Fibroblast of lung (primary cell): ENCODE results near the gene RPS21. TPM values are rescaled to one million over a fixed set of nuclear protein-coding genes. Genes with fewer than 3 reads are reported as not detected.

Experiments
- DNase-seq, 2 donors: peaks; one replicate each; pipeline versions ENCODE4 v3.0.0 to v3.0.0-alpha.2; 2010; ENCODE audit warnings: low read depth in 2 of 2
- H2AFZ ChIP-seq: 2 replicates; pipeline ENCODE4 v1.5.1; 2012; ENCODE audit warnings: low read length, control low read depth, inconsistent platforms
- H3K27ac ChIP-seq: 2 replicates; pipeline ENCODE4 v1.5.1; 2011; ENCODE audit warnings: low read length, control low read depth; ENCODE audit not compliant: insufficient read depth
- H3K27me3 ChIP-seq: 2 replicates; pipeline ENCODE4 v1.5.1; 2011; ENCODE audit warnings: mild to moderate bottlenecking, low read length; ENCODE audit not compliant: control insufficient read depth, insufficient read depth
- H3K36me3 ChIP-seq: 2 replicates; pipeline ENCODE4 v1.5.1; 2011; ENCODE audit warnings: low read length; ENCODE audit not compliant: control insufficient read depth, insufficient read depth
- H3K4me1 ChIP-seq: 2 replicates; pipeline ENCODE4 v1.5.1; 2011; ENCODE audit warnings: low read length; ENCODE audit not compliant: control insufficient read depth, insufficient read depth; ENCODE audit errors: extremely low read depth
- H3K4me2 ChIP-seq: 2 replicates; pipeline ENCODE4 v1.5.1; 2011; ENCODE audit warnings: low read length, control low read depth; ENCODE audit not compliant: insufficient read depth; ENCODE audit errors: extremely low read depth
- H3K4me3 ChIP-seq, 4 experiments: fragments of 200-600 bp in 1 of 4; sonication (generic) in 1 of 4; replicated peaks in 1 of 4; 2 replicates each; pipeline ENCODE4 v1.5.1; 2011 to 2016; ENCODE audit warnings: low read length in 4 of 4, low read depth in 3 of 4, mild to moderate bottlenecking in 3 of 4, control low read depth in 2 of 4, inconsistent platforms in 1 of 4, mixed read lengths in 1 of 4; ENCODE audit not compliant: insufficient read depth in 1 of 4; ENCODE audit errors: control extremely low read depth in 1 of 4
- H3K79me2 ChIP-seq: 2 replicates; pipeline ENCODE4 v1.5.1; 2012; ENCODE audit warnings: mild to moderate bottlenecking, low read length, inconsistent platforms; ENCODE audit not compliant: control insufficient read depth, insufficient read depth
- H3K9ac ChIP-seq: 2 replicates; pipeline ENCODE4 v1.5.1; 2011; ENCODE audit warnings: mild to moderate bottlenecking, low read length, control low read depth; ENCODE audit not compliant: insufficient read depth
- H3K9me3 ChIP-seq: 2 replicates; pipeline ENCODE4 v1.5.1; 2012; ENCODE audit warnings: low read depth, low read length; ENCODE audit not compliant: control insufficient read depth, insufficient read depth
- H4K20me1 ChIP-seq: 2 replicates; pipeline ENCODE4 v1.5.1; 2011; ENCODE audit warnings: low read length; ENCODE audit not compliant: control insufficient read depth, insufficient read depth; ENCODE audit errors: extremely low read depth
- EZH2 ChIP-seq: IDR thresholded peaks from 2 replicates; pipeline ENCODE4 v1.5.1; 2012; ENCODE audit warnings: low read length, control low read depth, mild to moderate bottlenecking; ENCODE audit errors: missing control alignments
- polyA plus RNA-seq, 2 donors: library from polyadenylated mRNA; depleted of rRNA in 1 of 2; stranded (reverse) in 1 of 2; unstranded in 1 of 2; fragments of >200 nt; gene quantifications; 2 replicates each; pipeline ENCODE4 v1.2.1, GENCODE V29; 2011 to 2012; ENCODE audit warnings: missing spikeins in 1 of 2
- total RNA-seq: library from RNA; depleted of rRNA; stranded (reverse); fragments of >200 nt; gene quantifications from 2 replicates; pipeline ENCODE4 v1.2.1, GENCODE V29; 2014
- TF ChIP-seq, protein P1 (sequence below), 2 donors: IDR thresholded peaks in 1 of 2; conservative IDR thresholded peaks in 1 of 2; 1 replicate in 1 of 2; 2 replicates in 1 of 2; pipeline ENCODE4 v1.5.1; 2011 to 2012; ENCODE audit warnings: low read length in 2 of 2, control low read depth in 1 of 2, inconsistent platforms in 1 of 2, low read depth in 1 of 2, mild to moderate bottlenecking in 1 of 2

RPS21 gene
- total and polyA plus RNA-seq, 2 donors (not counting 1 experiment from before 2014, with no cell fraction given): 867 to 2,081 TPM

DNA sequence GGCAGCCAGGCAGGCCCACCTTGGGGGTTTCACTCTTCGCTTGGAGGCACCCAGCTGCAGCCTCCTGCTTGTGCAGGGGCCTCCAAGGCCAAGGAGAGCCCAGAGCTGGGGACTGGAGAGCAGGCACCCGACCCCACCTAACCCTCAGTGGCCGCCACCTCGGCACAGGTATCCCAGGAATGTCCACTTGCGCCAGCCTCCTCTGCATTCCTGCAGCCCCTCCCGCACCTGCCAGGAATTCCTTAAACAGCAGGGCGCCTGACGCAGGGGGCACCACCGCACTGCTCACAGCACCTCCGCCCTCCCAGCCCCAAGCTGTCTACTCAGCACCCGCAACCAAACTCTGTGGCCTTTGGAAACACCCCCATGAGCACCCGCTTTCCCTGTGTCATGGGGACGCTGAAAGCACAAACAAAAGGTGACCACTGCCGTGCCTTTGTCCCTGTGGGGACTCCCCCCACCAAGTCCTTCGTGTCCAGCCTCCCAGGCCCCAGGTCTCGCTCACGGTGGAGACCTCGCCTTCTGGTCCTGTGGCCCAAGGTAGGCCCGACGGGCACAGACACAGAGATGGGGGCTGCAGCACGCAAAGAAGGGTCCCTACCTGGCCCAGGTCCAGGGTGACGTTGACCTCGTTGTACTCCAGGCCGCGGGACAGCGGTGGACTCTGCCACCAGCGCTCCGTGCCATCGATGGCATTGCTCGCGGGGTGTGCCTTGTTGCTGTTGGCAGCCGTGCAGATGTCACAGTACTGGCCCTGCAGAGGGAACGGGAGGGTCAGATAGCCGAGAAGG lies 24.9 kb upstream of the RPS21 start:
- no peak overlapping the region for H2AFZ ChIP-seq
- H3K36me3 ChIP-seq: peaks cover 5% of the 10 kb centered on the region
- TF ChIP-seq EZH2: no peak
- TF ChIP-seq, protein P1, sequence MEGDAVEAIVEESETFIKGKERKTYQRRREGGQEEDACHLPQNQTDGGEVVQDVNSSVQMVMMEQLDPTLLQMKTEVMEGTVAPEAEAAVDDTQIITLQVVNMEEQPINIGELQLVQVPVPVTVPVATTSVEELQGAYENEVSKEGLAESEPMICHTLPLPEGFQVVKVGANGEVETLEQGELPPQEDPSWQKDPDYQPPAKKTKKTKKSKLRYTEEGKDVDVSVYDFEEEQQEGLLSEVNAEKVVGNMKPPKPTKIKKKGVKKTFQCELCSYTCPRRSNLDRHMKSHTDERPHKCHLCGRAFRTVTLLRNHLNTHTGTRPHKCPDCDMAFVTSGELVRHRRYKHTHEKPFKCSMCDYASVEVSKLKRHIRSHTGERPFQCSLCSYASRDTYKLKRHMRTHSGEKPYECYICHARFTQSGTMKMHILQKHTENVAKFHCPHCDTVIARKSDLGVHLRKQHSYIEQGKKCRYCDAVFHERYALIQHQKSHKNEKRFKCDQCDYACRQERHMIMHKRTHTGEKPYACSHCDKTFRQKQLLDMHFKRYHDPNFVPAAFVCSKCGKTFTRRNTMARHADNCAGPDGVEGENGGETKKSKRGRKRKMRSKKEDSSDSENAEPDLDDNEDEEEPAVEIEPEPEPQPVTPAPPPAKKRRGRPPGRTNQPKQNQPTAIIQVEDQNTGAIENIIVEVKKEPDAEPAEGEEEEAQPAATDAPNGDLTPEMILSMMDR (conservative IDR thresholded peaks at IDR 0.05 in 1 of 2, IDR thresholded peaks at IDR 0.05 in 1 of 2; ENCODE audit: low read depth in 1 of 2, low read length in 2 of 2): no peak
- no peak overlapping the region for H3K4me3 ChIP-seq
- no peaks in the 10 kb centered on the region for H3K9me3 ChIP-seq
- DNase-seq: no peak
- H3K27ac ChIP-seq: no peak overlapping the region
- H3K79me2 ChIP-seq: peaks cover 5% of the 10 kb centered on the region
- peaks cover 20% of the 10 kb centered on the region for H3K4me1 ChIP-seq
- no peaks in the 10 kb centered on the region for H3K27me3 ChIP-seq
- no peaks in the 10 kb centered on the region for H4K20me1 ChIP-seq
- H3K4me2 ChIP-seq: no peak overlapping the region
- no peak overlapping the region for H3K9ac ChIP-seq

DNA sequence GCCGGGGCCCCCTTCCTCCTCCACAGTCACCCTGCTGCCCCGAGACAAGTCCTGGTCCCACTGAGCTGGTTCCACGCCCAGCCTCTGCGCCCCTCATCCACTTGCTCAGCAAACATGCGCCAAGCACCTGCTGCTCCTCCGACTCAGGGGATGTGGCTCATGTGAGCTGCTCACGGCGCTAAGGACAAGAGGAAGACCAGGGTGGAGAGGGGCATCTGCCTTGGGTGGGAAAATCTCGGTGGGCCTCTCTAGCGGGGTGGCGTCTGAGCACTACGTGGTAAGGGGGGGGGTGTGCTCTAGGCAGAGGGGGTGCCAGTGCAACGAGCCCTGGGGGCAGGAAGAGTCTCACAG lies 24.3 kb upstream of the RPS21 start:
- TF ChIP-seq, protein P1 (conservative IDR thresholded peaks at IDR 0.05 in 1 of 2, IDR thresholded peaks at IDR 0.05 in 1 of 2; ENCODE audit: low read depth in 1 of 2, low read length in 2 of 2): no peak
- TF ChIP-seq EZH2: no peak
- peaks cover 5% of the 10 kb centered on the region for H3K79me2 ChIP-seq
- H4K20me1 ChIP-seq: no peaks in the 10 kb centered on the region
- H3K27ac ChIP-seq: no peak overlapping the region
- peaks cover 17% of the 10 kb centered on the region for H3K4me1 ChIP-seq
- H3K4me3 ChIP-seq: no peak overlapping the region
- H2AFZ ChIP-seq: no peak overlapping the region
- H3K36me3 ChIP-seq: peaks cover 5% of the 10 kb centered on the region
- H3K9ac ChIP-seq: no peak overlapping the region
- no peaks in the 10 kb centered on the region for H3K27me3 ChIP-seq
- no peak overlapping the region for H3K4me2 ChIP-seq
- DNase-seq: no peak
- H3K9me3 ChIP-seq: no peaks in the 10 kb centered on the region

DNA sequence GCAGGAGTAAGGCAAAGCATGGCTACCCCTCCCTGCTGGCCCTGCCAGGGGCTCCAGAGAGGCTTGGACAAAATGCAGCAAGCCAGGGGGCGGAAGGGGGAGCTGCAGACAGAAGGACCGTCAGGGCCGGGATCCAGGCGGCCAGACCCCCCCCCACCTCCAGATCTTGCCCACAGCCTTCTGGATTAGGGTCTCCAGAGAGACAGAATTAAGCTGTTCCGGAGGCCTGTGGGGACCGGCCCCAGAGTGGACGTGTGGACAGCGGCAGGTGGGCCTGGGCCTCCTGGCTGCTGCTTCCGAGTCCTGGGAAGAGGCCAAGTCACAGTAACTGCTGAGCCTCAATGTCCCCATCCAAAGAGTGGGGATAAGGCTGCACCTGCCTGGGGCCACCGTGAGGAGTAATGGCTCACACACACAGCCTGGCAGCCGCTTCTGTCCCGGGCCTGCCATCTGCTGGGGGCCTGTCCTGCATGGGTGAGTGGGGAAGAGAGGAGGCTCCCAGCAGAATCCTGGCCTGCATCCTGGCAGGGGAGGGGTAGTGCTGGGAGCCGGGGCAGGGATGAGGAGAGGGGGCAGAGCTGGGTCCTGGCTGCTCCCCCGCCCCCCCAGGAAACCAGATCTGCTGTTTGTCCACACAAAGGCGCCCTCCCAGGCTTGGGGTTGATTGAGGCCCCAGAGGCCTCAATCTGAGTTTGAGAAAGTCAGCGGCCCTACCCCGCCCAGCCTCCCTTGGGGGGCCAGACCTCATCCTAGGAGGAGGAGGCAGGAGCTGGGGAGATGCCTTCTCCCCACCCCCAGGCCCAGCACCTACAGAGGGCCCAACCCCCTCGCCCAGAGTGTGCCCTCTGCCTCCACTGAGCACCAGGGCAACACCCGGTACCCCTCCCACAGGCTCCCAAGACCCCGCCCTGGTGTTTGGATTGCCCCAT lies 23.6 kb upstream of the RPS21 start:
- Histone ChIP-seq H2AFZ (no peak overlapping the region), H3K27ac (no peak overlapping the region), H3K4me1 (peaks cover 17% of the 10 kb centered on the region), H3K36me3 (peaks cover 5% of the 10 kb centered on the region), H3K79me2 (peaks cover 5% of the 10 kb centered on the region), H3K4me2 (no peak overlapping the region), H3K4me3 (no peak overlapping the region), H4K20me1 (no peaks in the 10 kb centered on the region), H3K9ac (no peak overlapping the region), H3K9me3 (no peaks in the 10 kb centered on the region), H3K27me3 (no peaks in the 10 kb centered on the region)
- TF ChIP-seq, protein P1 (conservative IDR thresholded peaks at IDR 0.05 in 1 of 2, IDR thresholded peaks at IDR 0.05 in 1 of 2; ENCODE audit: low read depth in 1 of 2, low read length in 2 of 2): no peak
- TF ChIP-seq EZH2: no peak
- DNase-seq: no peak
